ENCODE results near the gene GAL3ST2.
"Not testable (repeated sequence)": the region's sequence is repeated elsewhere in the genome, so short reads cannot be mapped to it uniquely, and the experiment has no call there.

Gene GAL3ST2

DNA sequence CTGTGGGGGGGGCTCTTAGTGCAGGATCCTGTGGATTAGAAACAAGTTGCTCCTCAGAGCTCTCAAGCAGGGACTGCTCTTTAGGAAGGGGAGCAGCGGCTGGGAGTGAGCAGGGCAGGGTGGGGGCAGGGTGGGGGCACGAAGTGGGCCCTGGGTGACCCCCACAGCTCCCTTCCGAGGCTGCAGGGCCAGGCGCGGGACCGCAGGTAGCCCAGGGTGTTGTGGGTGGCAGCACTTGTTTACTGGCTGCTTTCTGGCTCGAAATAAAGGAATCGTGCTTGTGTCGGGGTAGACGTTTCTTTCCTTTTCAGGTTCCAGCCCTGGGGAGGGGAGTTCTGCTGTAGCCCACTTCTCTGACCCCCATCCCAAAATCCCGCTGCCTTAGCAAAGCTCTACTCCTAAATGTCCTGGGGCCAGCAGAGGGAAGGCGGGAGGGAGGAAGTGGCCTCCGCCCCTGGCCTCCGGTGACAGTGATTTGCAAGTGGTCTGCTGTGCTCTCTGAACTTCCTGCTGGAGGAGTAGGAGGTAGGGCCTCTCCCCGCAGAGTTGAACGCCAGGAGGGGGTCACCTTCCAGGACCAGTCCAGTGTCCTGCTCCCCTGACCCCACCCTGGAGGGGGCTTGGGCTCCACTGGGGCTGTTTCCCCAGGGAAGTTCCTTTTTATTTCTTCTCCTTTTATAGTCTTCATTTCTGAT is 40.7 kb downstream of the GAL3ST2 start:
- H3K27ac ChIP-seq = no peak overlapping the region
- TF ChIP-seq, protein P1, sequence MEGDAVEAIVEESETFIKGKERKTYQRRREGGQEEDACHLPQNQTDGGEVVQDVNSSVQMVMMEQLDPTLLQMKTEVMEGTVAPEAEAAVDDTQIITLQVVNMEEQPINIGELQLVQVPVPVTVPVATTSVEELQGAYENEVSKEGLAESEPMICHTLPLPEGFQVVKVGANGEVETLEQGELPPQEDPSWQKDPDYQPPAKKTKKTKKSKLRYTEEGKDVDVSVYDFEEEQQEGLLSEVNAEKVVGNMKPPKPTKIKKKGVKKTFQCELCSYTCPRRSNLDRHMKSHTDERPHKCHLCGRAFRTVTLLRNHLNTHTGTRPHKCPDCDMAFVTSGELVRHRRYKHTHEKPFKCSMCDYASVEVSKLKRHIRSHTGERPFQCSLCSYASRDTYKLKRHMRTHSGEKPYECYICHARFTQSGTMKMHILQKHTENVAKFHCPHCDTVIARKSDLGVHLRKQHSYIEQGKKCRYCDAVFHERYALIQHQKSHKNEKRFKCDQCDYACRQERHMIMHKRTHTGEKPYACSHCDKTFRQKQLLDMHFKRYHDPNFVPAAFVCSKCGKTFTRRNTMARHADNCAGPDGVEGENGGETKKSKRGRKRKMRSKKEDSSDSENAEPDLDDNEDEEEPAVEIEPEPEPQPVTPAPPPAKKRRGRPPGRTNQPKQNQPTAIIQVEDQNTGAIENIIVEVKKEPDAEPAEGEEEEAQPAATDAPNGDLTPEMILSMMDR (IDR thresholded peaks at IDR 0.05; ENCODE audit: low read depth, low read length, missing control alignments) = no peak
- in situ Hi-C loops (cut with HindIII; ENCODE audit: low pct_ligation_motif_present, low sequenced_read_pairs) = no loop called here
- DNase-seq = no peak
- no peak overlapping the region for H3K4me3 ChIP-seq (ENCODE audit: low read depth, low read length)
- H3K27me3 ChIP-seq (replicated peaks) = no peaks in the 10 kb centered on the region
- H3K36me3 ChIP-seq (replicated peaks) = no peaks in the 10 kb centered on the region

DNA sequence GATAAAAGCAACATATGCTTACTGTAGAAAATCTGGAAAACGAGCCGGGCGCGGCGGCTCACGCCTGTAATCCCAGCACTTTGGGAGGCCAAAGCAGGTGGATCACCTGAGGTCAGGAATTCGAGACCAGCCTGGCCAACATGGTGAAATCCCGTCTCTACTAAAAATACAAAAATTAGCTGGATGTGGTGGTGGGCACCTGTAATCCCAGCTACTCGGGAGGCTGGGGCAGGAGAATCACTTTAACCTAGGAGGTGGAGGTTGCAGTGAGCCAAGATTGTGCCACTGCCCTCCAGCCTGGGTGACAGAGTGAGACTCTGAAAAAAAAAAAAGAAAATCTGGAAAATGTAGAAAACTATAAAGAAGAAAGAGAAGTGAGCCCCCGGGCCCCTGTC is 41.2 kb downstream of the GAL3ST2 start:
- H3K4me3 ChIP-seq (ENCODE audit: low read depth, low read length); H3K36me3 ChIP-seq (replicated peaks); DNase-seq; H3K27ac ChIP-seq; H3K27me3 ChIP-seq (replicated peaks); in situ Hi-C loops (cut with HindIII; ENCODE audit: low pct_ligation_motif_present, low sequenced_read_pairs): not testable (repeated sequence)

DNA sequence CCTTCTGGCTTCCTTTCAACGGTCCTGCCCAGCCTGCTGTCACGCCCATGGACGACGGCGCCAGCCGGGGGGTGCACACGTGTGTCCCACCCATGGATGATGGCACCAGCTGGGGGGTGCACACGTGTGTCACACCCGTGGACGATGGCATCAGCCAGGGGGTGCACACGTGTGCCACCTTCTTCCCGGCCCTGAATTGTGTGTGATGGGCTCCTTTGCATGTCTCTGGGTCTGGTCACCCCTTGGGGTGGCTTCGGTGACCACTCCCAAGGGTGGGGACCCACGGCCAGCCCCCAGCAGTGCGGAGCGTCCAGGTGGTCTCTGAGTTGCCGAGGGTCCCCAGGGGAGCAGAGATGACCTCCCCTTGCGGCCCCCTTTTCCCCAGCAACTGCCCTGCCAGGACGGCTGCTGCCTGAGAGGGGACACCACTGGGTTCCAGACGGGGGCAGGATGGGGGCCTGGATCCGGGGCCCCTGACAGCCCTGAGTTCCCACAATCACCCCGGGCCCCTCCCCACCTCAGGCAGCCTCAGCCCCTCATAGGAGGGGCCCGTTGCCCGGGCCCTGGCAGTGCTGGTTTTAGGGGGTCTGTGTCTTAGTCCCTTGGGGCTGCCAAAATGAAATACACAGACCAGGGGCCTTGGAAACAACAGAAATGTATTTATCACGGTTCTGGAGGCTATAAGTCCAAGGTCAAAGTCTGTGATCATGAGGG is 41.8 kb downstream of the GAL3ST2 start:
- Histone ChIP-seq H3K4me3 (ENCODE audit: low read depth, low read length) (no peak overlapping the region), H3K27me3 (replicated peaks) (no peaks in the 10 kb centered on the region), H3K27ac (no peak overlapping the region), H3K36me3 (replicated peaks) (no peaks in the 10 kb centered on the region)
- in situ Hi-C loops (cut with HindIII; ENCODE audit: low pct_ligation_motif_present, low sequenced_read_pairs) = no loop called here
- TF ChIP-seq, protein P1 (IDR thresholded peaks at IDR 0.05; ENCODE audit: low read depth, low read length, missing control alignments) = no peak
- no peak for DNase-seq

DNA sequence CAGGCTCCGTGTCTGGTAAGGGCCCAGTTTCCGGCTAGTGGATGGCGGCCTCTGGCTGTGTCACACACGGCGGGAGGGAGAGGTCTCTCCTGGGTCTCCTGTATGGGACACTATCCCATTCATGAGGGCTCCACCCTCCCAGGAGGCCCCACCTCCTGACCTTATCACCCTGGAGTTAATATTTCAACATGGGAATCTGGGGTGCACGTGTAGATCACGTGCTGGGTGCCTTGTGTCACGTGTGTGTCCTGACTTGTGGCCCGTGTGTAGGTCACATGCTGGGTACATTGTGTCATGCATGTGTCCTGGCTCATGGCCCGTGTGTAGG is 42.3 kb downstream of the GAL3ST2 start:
- Histone ChIP-seq H3K27ac (no peak overlapping the region), H3K27me3 (replicated peaks) (no peaks in the 10 kb centered on the region), H3K4me3 (ENCODE audit: low read depth, low read length) (no peak overlapping the region), H3K36me3 (replicated peaks) (no peaks in the 10 kb centered on the region)
- in situ Hi-C loops (cut with HindIII; ENCODE audit: low pct_ligation_motif_present, low sequenced_read_pairs) = no loop called here
- TF ChIP-seq, protein P1 (IDR thresholded peaks at IDR 0.05; ENCODE audit: low read depth, low read length, missing control alignments) = no peak
- no peak for DNase-seq

DNA sequence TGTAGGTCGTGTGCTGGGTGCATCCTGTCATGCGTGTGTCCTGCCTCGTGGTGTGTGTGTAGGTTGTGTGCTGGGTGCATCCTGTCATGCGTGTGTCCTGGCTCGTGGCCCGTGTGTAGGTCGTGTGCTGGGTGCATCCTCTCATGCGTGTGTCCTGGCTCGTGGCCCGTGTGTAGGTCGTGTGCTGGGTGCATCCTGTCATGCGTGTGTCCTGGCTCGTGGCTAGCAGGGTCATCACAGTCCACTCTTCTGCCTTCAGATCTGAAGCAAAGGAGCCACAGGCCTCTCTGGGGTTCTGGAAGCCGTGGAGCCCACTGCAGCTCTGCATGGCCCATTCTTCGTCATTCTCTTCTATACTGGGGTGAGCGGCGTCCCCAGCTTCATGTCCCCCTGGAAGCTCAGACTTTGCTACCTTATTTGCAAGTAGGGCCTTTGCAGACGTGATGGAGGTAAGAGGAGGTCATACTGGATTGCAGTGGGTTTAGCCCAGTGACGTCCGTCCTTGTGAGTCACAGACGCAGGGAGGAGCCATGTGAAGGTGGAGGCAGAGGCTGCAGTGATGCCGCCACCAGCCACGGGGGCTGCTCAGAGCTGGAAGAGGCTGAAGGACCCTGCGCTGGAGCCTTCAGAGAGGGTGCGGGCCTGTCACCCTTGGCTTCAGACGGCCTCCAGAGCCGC is 43.5 kb downstream of the GAL3ST2 start:
- DNase-seq; in situ Hi-C loops (cut with HindIII; ENCODE audit: low pct_ligation_motif_present, low sequenced_read_pairs); H3K36me3 ChIP-seq (replicated peaks); H3K27ac ChIP-seq; H3K27me3 ChIP-seq (replicated peaks); H3K4me3 ChIP-seq (ENCODE audit: low read depth, low read length): not testable (repeated sequence)

DNA sequence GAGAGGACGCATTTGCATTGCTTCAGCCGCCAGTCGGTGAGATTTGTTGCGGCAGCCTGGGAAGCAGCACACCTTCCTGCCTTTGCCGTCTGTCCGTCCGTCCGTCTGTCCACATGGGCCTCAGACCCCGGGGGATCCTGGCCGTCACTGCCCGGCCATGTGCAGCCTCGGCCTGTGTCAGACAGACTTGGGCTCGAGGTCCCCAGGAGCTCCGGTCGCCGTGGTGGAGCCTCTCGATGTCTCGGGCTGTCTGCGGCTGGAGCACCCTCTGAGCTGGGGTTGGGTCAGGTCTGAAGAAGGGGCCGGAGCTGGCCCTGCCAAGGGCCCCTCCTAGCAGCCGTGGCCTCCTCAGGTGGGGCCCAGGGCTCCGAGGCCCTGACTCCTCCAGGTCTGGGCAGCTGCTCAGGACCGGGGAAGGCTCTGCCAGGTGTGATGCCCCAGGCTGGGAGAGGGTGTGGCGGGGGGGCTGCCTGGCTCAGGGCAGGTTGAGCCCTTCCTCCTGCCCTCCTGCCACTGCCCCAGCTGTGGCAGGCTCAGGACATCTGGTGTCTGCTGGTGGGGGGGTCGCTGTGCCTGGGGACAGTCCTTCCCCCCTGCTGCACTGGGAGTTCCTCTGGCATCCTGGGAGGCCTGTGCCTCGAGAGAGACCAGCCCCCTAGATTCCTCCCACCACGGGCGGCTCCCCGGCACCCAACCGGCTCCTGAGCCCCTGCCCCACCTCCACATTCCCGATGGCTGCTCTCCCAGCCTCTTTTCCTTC is 44.2 kb downstream of the GAL3ST2 start:
- Histone ChIP-seq H3K27me3 (replicated peaks) (no peaks in the 10 kb centered on the region), H3K27ac (no peak overlapping the region), H3K4me3 (ENCODE audit: low read depth, low read length) (no peak overlapping the region), H3K36me3 (replicated peaks) (no peaks in the 10 kb centered on the region)
- TF ChIP-seq, protein P1 (IDR thresholded peaks at IDR 0.05; ENCODE audit: low read depth, low read length, missing control alignments) = no peak
- in situ Hi-C loops (cut with HindIII; ENCODE audit: low pct_ligation_motif_present, low sequenced_read_pairs) = no loop called here
- no peak for DNase-seq
